ENCODE data around the gene SLC14A1.

The SLC14A1 gene

GRCh38 chr18:45690975-45691815 lies 32.8 kb upstream of the SLC14A1 start:
- Mint-ChIP-seq H3K36me3 (ENCODE audit: low read depth) (no peaks in the 10 kb centered on the region), H3K27me3 (no peaks in the 10 kb centered on the region), H3K4me1 (ENCODE audit: low read depth) (peaks cover 27% of the 10 kb centered on the region), H3K4me3 (no peak overlapping the region), H3K9me3 (peaks cover 9% of the 10 kb centered on the region), H3K27ac (no peak overlapping the region)
- intact Hi-C loops (cut with micrococcal nuclease) = loop anchor here (1.0 to 2.0 kb wide), 4 partner anchors 148 to 283 kb away; no protein-coding TSS in a partner anchor

DNA sequence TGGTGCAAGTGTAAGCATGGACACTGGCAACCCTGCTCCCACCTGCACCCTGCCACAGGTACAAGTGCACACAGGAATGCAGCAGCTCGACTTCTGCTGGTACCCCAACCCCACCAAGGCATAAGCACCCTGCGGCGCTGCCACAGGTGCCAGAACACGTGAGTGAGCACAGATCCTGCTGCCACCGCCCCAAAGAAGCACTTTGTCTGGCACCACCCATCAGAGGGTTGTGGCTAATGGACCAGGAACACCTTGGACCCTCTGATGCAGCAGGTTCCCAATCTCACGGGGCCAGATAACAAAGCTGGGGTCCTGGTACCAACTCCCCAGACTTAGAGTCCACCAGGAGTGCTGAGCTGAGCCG lies 32.2 kb upstream of the SLC14A1 start:
- intact Hi-C loops (cut with micrococcal nuclease) = loop anchor here (1.0 to 2.0 kb wide), 4 partner anchors 147 to 283 kb away; no protein-coding TSS in a partner anchor
- H3K36me3 Mint-ChIP-seq (ENCODE audit: low read depth) = no peaks in the 10 kb centered on the region
- H3K9me3 Mint-ChIP-seq = peaks cover 9% of the 10 kb centered on the region
- H3K27me3 Mint-ChIP-seq = no peaks in the 10 kb centered on the region
- peaks cover 23% of the 10 kb centered on the region for H3K4me1 Mint-ChIP-seq (ENCODE audit: low read depth)
- H3K27ac Mint-ChIP-seq = no peak overlapping the region
- H3K4me3 Mint-ChIP-seq = no peak overlapping the region

- H3K4me3 Mint-ChIP-seq = no peak overlapping the region
- H3K27me3 Mint-ChIP-seq = no peaks in the 10 kb centered on the region
- H3K36me3 Mint-ChIP-seq (ENCODE audit: low read depth) = no peaks in the 10 kb centered on the region
- no peaks in the 10 kb centered on the region for H3K4me1 Mint-ChIP-seq (ENCODE audit: low read depth)
- intact Hi-C loops (cut with micrococcal nuclease) = no loop called here
- no peak overlapping the region for H3K27ac Mint-ChIP-seq
- peaks cover 20% of the 10 kb centered on the region for H3K9me3 Mint-ChIP-seq
These were observed 21.2 kb upstream of the SLC14A1 start for GRCh38 chr18:45702708-45703265.

- Mint-ChIP-seq H3K27ac (no peak overlapping the region), H3K4me3 (no peak overlapping the region), H3K27me3 (no peaks in the 10 kb centered on the region), H3K4me1 (ENCODE audit: low read depth) (no peaks in the 10 kb centered on the region), H3K9me3 (peaks cover 33% of the 10 kb centered on the region), H3K36me3 (ENCODE audit: low read depth) (no peaks in the 10 kb centered on the region)
- intact Hi-C loops (cut with micrococcal nuclease) = no loop called here
These were observed 15.2 kb upstream of the SLC14A1 start for GRCh38 chr18:45708831-45709230.

DNA sequence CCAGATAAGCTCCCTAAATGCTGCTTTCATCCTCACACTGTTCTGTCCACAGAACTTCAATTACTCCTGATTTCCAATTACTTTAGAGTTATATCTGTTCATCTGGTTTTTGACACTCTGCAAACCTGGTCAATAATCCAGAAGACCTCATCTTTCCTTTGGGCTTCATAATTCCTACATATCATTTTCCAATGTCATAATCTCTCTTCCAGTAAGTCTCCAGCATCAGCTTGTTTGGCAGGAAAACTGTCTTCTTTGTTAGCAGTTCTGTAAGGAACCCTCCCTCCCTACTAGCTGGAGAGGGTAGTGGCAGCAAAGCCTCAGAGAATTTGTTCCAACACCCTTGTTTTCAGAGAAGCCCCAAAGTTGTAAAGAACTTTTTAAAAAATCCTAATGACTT lies 11.9 kb upstream of the SLC14A1 start:
- intact Hi-C loops (cut with micrococcal nuclease) = no loop called here
- Mint-ChIP-seq H3K27ac (no peak overlapping the region), H3K27me3 (no peaks in the 10 kb centered on the region)

DNA sequence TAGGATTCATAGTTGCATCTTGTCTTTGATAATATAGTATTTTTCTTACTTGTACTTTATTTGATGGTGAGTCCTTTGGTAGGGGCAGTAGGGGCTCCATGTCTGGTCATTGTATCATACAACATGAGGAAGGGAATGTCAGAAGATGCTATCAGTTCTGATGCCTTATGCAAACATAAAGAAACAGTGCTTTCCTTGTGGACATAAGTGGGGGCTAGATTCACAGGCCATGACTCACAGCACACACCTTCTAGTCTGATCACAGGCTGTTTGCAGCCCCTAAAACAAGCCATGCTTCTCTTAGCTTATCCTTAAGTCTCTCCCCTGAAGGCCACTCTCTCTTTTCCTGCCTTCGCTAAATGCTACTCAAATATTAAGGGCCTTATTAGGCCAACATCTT lies 10.7 kb upstream of the SLC14A1 start:
- intact Hi-C loops (cut with micrococcal nuclease) = no loop called here
- no peak overlapping the region for H3K4me3 Mint-ChIP-seq
- no peaks in the 10 kb centered on the region for H3K27me3 Mint-ChIP-seq
- H3K27ac Mint-ChIP-seq = no peak overlapping the region
- H3K4me1 Mint-ChIP-seq (ENCODE audit: low read depth) = no peaks in the 10 kb centered on the region
- H3K36me3 Mint-ChIP-seq (ENCODE audit: low read depth) = no peaks in the 10 kb centered on the region
- peaks cover 18% of the 10 kb centered on the region for H3K9me3 Mint-ChIP-seq

More for the DNA sequence above, 11.9 kb upstream of the SLC14A1 start:
- H3K4me3 Mint-ChIP-seq = no peak overlapping the region
- no peaks in the 10 kb centered on the region for H3K36me3 Mint-ChIP-seq (ENCODE audit: low read depth)
- H3K4me1 Mint-ChIP-seq (ENCODE audit: low read depth) = no peaks in the 10 kb centered on the region
- H3K9me3 Mint-ChIP-seq = peaks cover 26% of the 10 kb centered on the region

GRCh38 chr18:45715212-45715780 lies 8.7 kb upstream of the SLC14A1 start:
- H3K4me1 Mint-ChIP-seq (ENCODE audit: low read depth) = no peaks in the 10 kb centered on the region
- no peaks in the 10 kb centered on the region for H3K27me3 Mint-ChIP-seq
- no peak overlapping the region for H3K27ac Mint-ChIP-seq
- H3K9me3 Mint-ChIP-seq = no peaks in the 10 kb centered on the region
- no peak overlapping the region for H3K4me3 Mint-ChIP-seq
- intact Hi-C loops (cut with micrococcal nuclease) = no loop called here
- H3K36me3 Mint-ChIP-seq (ENCODE audit: low read depth) = no peaks in the 10 kb centered on the region

- H3K4me3 Mint-ChIP-seq = no peak overlapping the region
- no peaks in the 10 kb centered on the region for H3K4me1 Mint-ChIP-seq (ENCODE audit: low read depth)
- no peaks in the 10 kb centered on the region for H3K9me3 Mint-ChIP-seq
- intact Hi-C loops (cut with micrococcal nuclease) = no loop called here
- peaks cover 1% of the 10 kb centered on the region for H3K27me3 Mint-ChIP-seq
- H3K27ac Mint-ChIP-seq = no peak overlapping the region
- H3K36me3 Mint-ChIP-seq (ENCODE audit: low read depth) = no peaks in the 10 kb centered on the region
These were observed 4.9 kb upstream of the SLC14A1 start for GRCh38 chr18:45719106-45719505.

- H3K4me1 Mint-ChIP-seq (ENCODE audit: low read depth) = no peaks in the 10 kb centered on the region
- H3K9me3 Mint-ChIP-seq = no peaks in the 10 kb centered on the region
- no peaks in the 10 kb centered on the region for H3K36me3 Mint-ChIP-seq (ENCODE audit: low read depth)
- H3K27me3 Mint-ChIP-seq = peaks cover 1% of the 10 kb centered on the region
- H3K27ac Mint-ChIP-seq = no peak overlapping the region
- no peak overlapping the region for H3K4me3 Mint-ChIP-seq
- intact Hi-C loops (cut with micrococcal nuclease) = loop anchor here (1.0 to 2.0 kb wide), 3 partner anchors 58 to 157 kb away; no protein-coding TSS in a partner anchor
These were observed 1.1 kb upstream of the SLC14A1 start for GRCh38 chr18:45722899-45723298.

DNA sequence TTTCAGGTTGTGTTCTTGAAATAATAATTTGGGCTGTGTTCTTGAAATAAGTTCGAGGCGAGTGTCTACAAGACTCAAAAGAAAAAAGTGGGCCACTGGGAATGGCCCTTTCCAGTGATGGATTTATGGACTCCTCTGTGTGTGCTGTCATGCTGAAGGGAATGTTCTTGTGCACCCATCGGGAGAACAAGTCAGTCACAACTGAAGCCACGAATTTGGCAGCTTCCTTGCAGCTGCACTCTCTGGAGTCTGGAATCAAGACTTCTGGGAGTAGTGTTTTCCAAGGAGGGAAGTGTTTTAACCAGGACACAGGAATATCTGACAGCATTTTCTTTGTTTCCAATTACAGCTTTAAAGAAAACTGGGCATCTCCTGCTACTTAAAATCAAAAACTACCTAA lies 620 bp downstream of the SLC14A1 start:
- no peak overlapping the region for H3K27ac Mint-ChIP-seq
- H3K4me1 Mint-ChIP-seq (ENCODE audit: low read depth) = no peaks in the 10 kb centered on the region
- no peaks in the 10 kb centered on the region for H3K36me3 Mint-ChIP-seq (ENCODE audit: low read depth)
- no peak overlapping the region for H3K4me3 Mint-ChIP-seq
- peaks cover 1% of the 10 kb centered on the region for H3K27me3 Mint-ChIP-seq
- H3K9me3 Mint-ChIP-seq = no peaks in the 10 kb centered on the region
- intact Hi-C loops (cut with micrococcal nuclease) = no loop called here

GRCh38 chr18:45725336-45725735 lies 1.4 kb downstream of the SLC14A1 start:
- Mint-ChIP-seq H3K4me3 (no peak overlapping the region), H3K9me3 (no peaks in the 10 kb centered on the region), H3K27ac (no peak overlapping the region), H3K4me1 (ENCODE audit: low read depth) (no peaks in the 10 kb centered on the region), H3K27me3 (peaks cover 1% of the 10 kb centered on the region), H3K36me3 (ENCODE audit: low read depth) (no peaks in the 10 kb centered on the region)
- intact Hi-C loops (cut with micrococcal nuclease) = no loop called here

- no peak overlapping the region for H3K27ac Mint-ChIP-seq
- H3K27me3 Mint-ChIP-seq = no peaks in the 10 kb centered on the region
- H3K9me3 Mint-ChIP-seq = no peaks in the 10 kb centered on the region
- no peaks in the 10 kb centered on the region for H3K36me3 Mint-ChIP-seq (ENCODE audit: low read depth)
- intact Hi-C loops (cut with micrococcal nuclease) = no loop called here
- H3K4me3 Mint-ChIP-seq = no peak overlapping the region
- no peaks in the 10 kb centered on the region for H3K4me1 Mint-ChIP-seq (ENCODE audit: low read depth)
These were observed 2.6 kb downstream of the SLC14A1 start for GRCh38 chr18:45726603-45727002.

GRCh38 chr18:45727068-45727467 lies 3.1 kb downstream of the SLC14A1 start:
- no peaks in the 10 kb centered on the region for H3K27me3 Mint-ChIP-seq
- H3K4me1 Mint-ChIP-seq (ENCODE audit: low read depth) = no peaks in the 10 kb centered on the region
- H3K36me3 Mint-ChIP-seq (ENCODE audit: low read depth) = no peaks in the 10 kb centered on the region
- intact Hi-C loops (cut with micrococcal nuclease) = no loop called here
- H3K9me3 Mint-ChIP-seq = no peaks in the 10 kb centered on the region
- no peak overlapping the region for H3K27ac Mint-ChIP-seq
- no peak overlapping the region for H3K4me3 Mint-ChIP-seq

- Mint-ChIP-seq H3K27ac (no peak overlapping the region), H3K36me3 (ENCODE audit: low read depth) (no peaks in the 10 kb centered on the region), H3K27me3 (no peaks in the 10 kb centered on the region), H3K4me1 (ENCODE audit: low read depth) (no peaks in the 10 kb centered on the region), H3K4me3 (no peak overlapping the region), H3K9me3 (no peaks in the 10 kb centered on the region)
- intact Hi-C loops (cut with micrococcal nuclease) = no loop called here
These were observed 4.5 kb downstream of the SLC14A1 start for GRCh38 chr18:45728336-45729010.
